Activated T-helper 9 cell treated with anti-CD3 and anti-CD28 coated beads, Interleukin-2, amount 50 U/mL, for 16 hours (primary cell): ENCODE data around the gene NPAT.
"Not testable (repeated sequence)": the region's sequence is repeated elsewhere in the genome, so short reads cannot be mapped to it uniquely, and the experiment has no call there.

ENCODE experiments used
- DNase-seq: peaks from one replicate; pipeline ENCODE4 v3.0.0-alpha.2; 2020; ENCODE audit warnings: low read depth

Gene NPAT

GRCh38 chr11:108218912-108219783 lies 3.3 kb downstream of the NPAT start:
- no peak for DNase-seq

- DNase-seq = no peak
These were observed 4.0 kb downstream of the NPAT start for GRCh38 chr11:108218455-108218854.

GRCh38 chr11:108216988-108217387 lies 5.5 kb downstream of the NPAT start:
- no peak for DNase-seq

GRCh38 chr11:108213784-108214183 lies 8.7 kb downstream of the NPAT start:
- no peak for DNase-seq

- no peak for DNase-seq
These were observed 12.0 kb downstream of the NPAT start for GRCh38 chr11:108210441-108210840.

- DNase-seq = no peak
These were observed 14.8 kb downstream of the NPAT start for GRCh38 chr11:108207683-108208060.

GRCh38 chr11:108206969-108207682 lies 15.3 kb downstream of the NPAT start:
- no peak for DNase-seq

- no peak for DNase-seq
These were observed 16.3 kb downstream of the NPAT start for GRCh38 chr11:108206171-108206570.

GRCh38 chr11:108204929-108205499 lies 17.4 kb downstream of the NPAT start:
- no peak for DNase-seq

GRCh38 chr11:108204376-108204775 lies 18.1 kb downstream of the NPAT start:
- no peak for DNase-seq

- no peak for DNase-seq
These were observed 19.4 kb downstream of the NPAT start for GRCh38 chr11:108203075-108203474.

- DNase-seq = peak; percentile 48
These were observed 22.8 kb downstream of the NPAT start for GRCh38 chr11:108199446-108200321.

- no peak for DNase-seq
These were observed 23.6 kb downstream of the NPAT start for GRCh38 chr11:108198833-108199232.

GRCh38 chr11:108197351-108197750 lies 25.1 kb downstream of the NPAT start:
- DNase-seq = no peak

GRCh38 chr11:108196901-108197300 lies 25.5 kb downstream of the NPAT start:
- no peak for DNase-seq

GRCh38 chr11:108193725-108194124 lies 28.7 kb downstream of the NPAT start:
- no peak for DNase-seq

- DNase-seq = no peak
These were observed 44.9 kb downstream of the NPAT start for GRCh38 chr11:108177570-108177969.

GRCh38 chr11:108170184-108170583 lies 52.3 kb downstream of the NPAT start:
- no peak for DNase-seq

GRCh38 chr11:108167624-108168023 lies 54.8 kb downstream of the NPAT start:
- DNase-seq = no peak

GRCh38 chr11:108162878-108163277 lies 59.6 kb downstream of the NPAT start:
- DNase-seq = not testable (repeated sequence)

- no peak for DNase-seq
These were observed 61.4 kb downstream of the NPAT start for GRCh38 chr11:108160970-108161566.

- no peak for DNase-seq
These were observed 67.8 kb downstream of the NPAT start for GRCh38 chr11:108154591-108154990.
